GM18867 (cell line): ENCODE measurements around the gene CRTC3.
"Not testable (repeated sequence)": the region's sequence is repeated elsewhere in the genome, so short reads cannot be mapped to it uniquely, and the experiment has no call there.

Source experiments
- ATAC-seq: cut with Tn5 transposase; IDR thresholded peaks from one replicate; pipeline ENCODE4 v1.9.1; 2021; ENCODE audit warnings: mild to moderate bottlenecking, moderate library complexity; ENCODE audit not compliant: unreplicated experiment

The CRTC3 gene

GRCh38 chr15:90645873-90646575 is 116.3 kb downstream of the CRTC3 start:
- no peak for ATAC-seq

- ATAC-seq = no peak
These were observed 117.1 kb downstream of the CRTC3 start for GRCh38 chr15:90646662-90647305.

- ATAC-seq = no peak
These were observed 117.6 kb downstream of the CRTC3 start for GRCh38 chr15:90647326-90647725.

- ATAC-seq = peak; percentile 53
These were observed 118.7 kb downstream of the CRTC3 start for GRCh38 chr15:90648137-90649070.

GRCh38 chr15:90650117-90650955 is 120.6 kb downstream of the CRTC3 start:
- no peak for ATAC-seq

- no peak for ATAC-seq
These were observed 121.4 kb downstream of the CRTC3 start for GRCh38 chr15:90650956-90651689.

- no peak for ATAC-seq
These were observed 124.8 kb downstream of the CRTC3 start for GRCh38 chr15:90654233-90655136.

GRCh38 chr15:90657520-90658172 is 127.9 kb downstream of the CRTC3 start:
- ATAC-seq = peak; percentile 41

- ATAC-seq = no peak
These were observed 129.8 kb downstream of the CRTC3 start for GRCh38 chr15:90659481-90659880.

GRCh38 chr15:90660195-90660998 is 130.7 kb downstream of the CRTC3 start:
- ATAC-seq = peak; percentile 67

GRCh38 chr15:90660999-90661330 is 131.2 kb downstream of the CRTC3 start:
- not testable (repeated sequence) for ATAC-seq

- ATAC-seq = not testable (repeated sequence)
These were observed 134.3 kb downstream of the CRTC3 start for GRCh38 chr15:90664081-90664461.

GRCh38 chr15:90664650-90665287 is 135.0 kb downstream of the CRTC3 start:
- ATAC-seq = peak; percentile 8

- ATAC-seq = peak; percentile 66
These were observed 135.8 kb downstream of the CRTC3 start for GRCh38 chr15:90665288-90666134.

GRCh38 chr15:90666135-90666909 is 136.6 kb downstream of the CRTC3 start:
- no peak for ATAC-seq
